ENCODE measurements around the gene HIGD1B. TPM values are rescaled to one million over a fixed set of nuclear protein-coding genes. Genes with fewer than 3 reads are reported as not detected.

HIGD1B gene
- polyA plus RNA-seq, 1 donor from 2014 or later: not detected

DNA sequence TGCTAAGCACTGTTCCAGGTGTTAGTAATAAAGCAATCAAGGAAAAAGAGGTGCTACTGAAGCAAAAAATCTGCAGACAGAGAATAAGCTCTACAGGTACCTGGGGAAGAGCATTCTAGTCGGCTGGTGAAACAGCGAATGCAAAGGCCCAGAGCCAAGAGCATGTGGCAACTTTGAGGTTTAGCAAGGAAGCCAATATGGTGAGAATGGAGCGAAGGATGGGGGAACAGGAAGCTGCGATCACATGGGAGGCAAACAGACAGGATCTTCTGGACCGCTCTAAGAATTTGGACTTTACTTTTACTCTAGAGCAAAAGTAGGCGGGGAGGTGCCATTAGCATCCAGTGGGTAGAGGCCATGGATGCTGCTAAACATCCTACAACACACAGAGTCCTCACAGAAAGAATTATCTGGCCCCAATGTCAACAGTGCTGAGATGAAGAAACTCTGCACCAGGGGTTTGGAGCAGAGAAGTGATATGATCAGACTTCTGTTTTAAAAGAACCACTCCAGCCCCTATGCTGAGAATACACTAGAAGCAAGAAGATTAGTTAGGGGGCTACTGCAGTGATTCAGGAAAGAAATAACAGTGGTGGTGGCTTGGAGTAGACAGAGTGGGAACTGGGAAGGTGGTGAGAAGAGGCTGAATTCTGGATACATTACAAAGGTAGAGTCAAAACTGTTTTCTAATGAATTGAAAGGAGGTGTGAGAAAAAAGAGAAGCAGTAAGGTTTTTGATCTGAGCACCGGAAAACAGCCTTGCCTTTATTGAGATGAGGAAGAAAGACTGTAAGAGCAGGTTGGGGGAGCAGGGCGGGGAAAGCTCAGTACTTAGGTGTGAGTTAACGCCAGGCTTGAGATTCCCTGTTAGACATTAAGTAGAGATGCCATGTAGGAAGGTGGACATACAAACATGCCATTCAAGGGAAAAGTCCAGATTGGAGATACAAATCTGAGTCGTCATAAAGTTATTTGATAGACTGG, 40.6 kb downstream of the HIGD1B start:
- no peaks in the 10 kb centered on the region for H3K79me2 ChIP-seq (replicated peaks; ENCODE audit: insufficient read depth, low read length)
- no peak overlapping the region for H2AFZ ChIP-seq (ENCODE audit: low read depth, low read length)
- H3K4me3 ChIP-seq (ENCODE audit: low read length): no peak overlapping the region
- H3K9me2 ChIP-seq (ENCODE audit: insufficient read depth, low read length): no peaks in the 10 kb centered on the region
- no peak overlapping the region for H3K9ac ChIP-seq (ENCODE audit: low read length)
- H3F3A ChIP-seq (ENCODE audit: insufficient read depth, low read length, poor library complexity, severe bottlenecking): no peaks in the 10 kb centered on the region
- H3K27me3 ChIP-seq (ENCODE audit: insufficient read depth, low read depth, low read length): no peaks in the 10 kb centered on the region
- no peaks in the 10 kb centered on the region for H3K9me3 ChIP-seq (ENCODE audit: low read length)
- no peak overlapping the region for H3K4me2 ChIP-seq (ENCODE audit: low read length)
- no peak overlapping the region for H3K27ac ChIP-seq (ENCODE audit: low read length)
- H4K20me1 ChIP-seq (ENCODE audit: insufficient read depth): no peaks in the 10 kb centered on the region
- peaks cover 5% of the 10 kb centered on the region for H3K36me3 ChIP-seq (ENCODE audit: insufficient read depth, low read length)
- TF ChIP-seq POLR2AphosphoS5 (IDR thresholded peaks at IDR 0.05) (no peak), RAD21 (conservative IDR thresholded peaks at IDR 0.05) (no peak), EP300 (conservative IDR thresholded peaks at IDR 0.05; ENCODE audit: poor library complexity, severe bottlenecking) (no peak), SMC3 (conservative IDR thresholded peaks at IDR 0.05; ENCODE audit: poor library complexity) (no peak), MXI1 (conservative IDR thresholded peaks at IDR 0.05; ENCODE audit: poor library complexity, severe bottlenecking) (no peak), TAF1 (IDR thresholded peaks at IDR 0.05; ENCODE audit: low read depth) (no peak), EZH2 (IDR thresholded peaks at IDR 0.05; ENCODE audit: borderline replicate concordance, insufficient read depth, low read length, poor library complexity, severe bottlenecking) (no peak)
- TF ChIP-seq, protein P1, sequence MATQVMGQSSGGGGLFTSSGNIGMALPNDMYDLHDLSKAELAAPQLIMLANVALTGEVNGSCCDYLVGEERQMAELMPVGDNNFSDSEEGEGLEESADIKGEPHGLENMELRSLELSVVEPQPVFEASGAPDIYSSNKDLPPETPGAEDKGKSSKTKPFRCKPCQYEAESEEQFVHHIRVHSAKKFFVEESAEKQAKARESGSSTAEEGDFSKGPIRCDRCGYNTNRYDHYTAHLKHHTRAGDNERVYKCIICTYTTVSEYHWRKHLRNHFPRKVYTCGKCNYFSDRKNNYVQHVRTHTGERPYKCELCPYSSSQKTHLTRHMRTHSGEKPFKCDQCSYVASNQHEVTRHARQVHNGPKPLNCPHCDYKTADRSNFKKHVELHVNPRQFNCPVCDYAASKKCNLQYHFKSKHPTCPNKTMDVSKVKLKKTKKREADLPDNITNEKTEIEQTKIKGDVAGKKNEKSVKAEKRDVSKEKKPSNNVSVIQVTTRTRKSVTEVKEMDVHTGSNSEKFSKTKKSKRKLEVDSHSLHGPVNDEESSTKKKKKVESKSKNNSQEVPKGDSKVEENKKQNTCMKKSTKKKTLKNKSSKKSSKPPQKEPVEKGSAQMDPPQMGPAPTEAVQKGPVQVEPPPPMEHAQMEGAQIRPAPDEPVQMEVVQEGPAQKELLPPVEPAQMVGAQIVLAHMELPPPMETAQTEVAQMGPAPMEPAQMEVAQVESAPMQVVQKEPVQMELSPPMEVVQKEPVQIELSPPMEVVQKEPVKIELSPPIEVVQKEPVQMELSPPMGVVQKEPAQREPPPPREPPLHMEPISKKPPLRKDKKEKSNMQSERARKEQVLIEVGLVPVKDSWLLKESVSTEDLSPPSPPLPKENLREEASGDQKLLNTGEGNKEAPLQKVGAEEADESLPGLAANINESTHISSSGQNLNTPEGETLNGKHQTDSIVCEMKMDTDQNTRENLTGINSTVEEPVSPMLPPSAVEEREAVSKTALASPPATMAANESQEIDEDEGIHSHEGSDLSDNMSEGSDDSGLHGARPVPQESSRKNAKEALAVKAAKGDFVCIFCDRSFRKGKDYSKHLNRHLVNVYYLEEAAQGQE (IDR thresholded peaks at IDR 0.05; ENCODE audit: borderline replicate concordance): no peak
- TF ChIP-seq, protein P2, sequence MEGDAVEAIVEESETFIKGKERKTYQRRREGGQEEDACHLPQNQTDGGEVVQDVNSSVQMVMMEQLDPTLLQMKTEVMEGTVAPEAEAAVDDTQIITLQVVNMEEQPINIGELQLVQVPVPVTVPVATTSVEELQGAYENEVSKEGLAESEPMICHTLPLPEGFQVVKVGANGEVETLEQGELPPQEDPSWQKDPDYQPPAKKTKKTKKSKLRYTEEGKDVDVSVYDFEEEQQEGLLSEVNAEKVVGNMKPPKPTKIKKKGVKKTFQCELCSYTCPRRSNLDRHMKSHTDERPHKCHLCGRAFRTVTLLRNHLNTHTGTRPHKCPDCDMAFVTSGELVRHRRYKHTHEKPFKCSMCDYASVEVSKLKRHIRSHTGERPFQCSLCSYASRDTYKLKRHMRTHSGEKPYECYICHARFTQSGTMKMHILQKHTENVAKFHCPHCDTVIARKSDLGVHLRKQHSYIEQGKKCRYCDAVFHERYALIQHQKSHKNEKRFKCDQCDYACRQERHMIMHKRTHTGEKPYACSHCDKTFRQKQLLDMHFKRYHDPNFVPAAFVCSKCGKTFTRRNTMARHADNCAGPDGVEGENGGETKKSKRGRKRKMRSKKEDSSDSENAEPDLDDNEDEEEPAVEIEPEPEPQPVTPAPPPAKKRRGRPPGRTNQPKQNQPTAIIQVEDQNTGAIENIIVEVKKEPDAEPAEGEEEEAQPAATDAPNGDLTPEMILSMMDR (IDR thresholded peaks at IDR 0.05; ENCODE audit: poor library complexity, severe bottlenecking): no peak

DNA sequence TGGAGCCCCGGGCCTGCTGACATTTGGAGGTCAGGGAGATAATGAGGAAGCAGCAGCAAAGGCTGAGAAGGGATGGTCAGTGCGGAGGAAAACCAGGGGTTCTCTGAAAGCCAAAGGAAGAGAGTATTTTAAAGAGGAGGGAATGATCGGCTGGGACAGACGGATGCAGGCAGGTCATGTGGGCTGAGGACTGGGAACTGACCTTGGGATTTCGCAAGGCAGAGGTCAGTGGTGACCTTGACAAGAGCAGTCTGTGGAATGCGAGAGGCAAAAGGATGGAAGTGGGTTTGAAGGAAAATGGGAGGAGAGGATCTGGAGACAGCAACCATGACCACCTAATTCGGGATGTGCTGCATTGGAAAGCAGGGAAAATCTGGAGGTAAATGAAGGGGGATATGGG, 41.3 kb downstream of the HIGD1B start:
- Histone ChIP-seq H3K9me2 (ENCODE audit: insufficient read depth, low read length) (no peaks in the 10 kb centered on the region), H4K20me1 (ENCODE audit: insufficient read depth) (no peaks in the 10 kb centered on the region), H3K27ac (ENCODE audit: low read length) (no peak overlapping the region), H3K36me3 (ENCODE audit: insufficient read depth, low read length) (peaks cover 5% of the 10 kb centered on the region), H3K4me2 (ENCODE audit: low read length) (no peak overlapping the region), H3K4me3 (ENCODE audit: low read length) (no peak overlapping the region), H3K9me3 (ENCODE audit: low read length) (no peaks in the 10 kb centered on the region), H2AFZ (ENCODE audit: low read depth, low read length) (no peak overlapping the region), H3K27me3 (ENCODE audit: insufficient read depth, low read depth, low read length) (no peaks in the 10 kb centered on the region), H3F3A (ENCODE audit: insufficient read depth, low read length, poor library complexity, severe bottlenecking) (no peaks in the 10 kb centered on the region), H3K9ac (ENCODE audit: low read length) (no peak overlapping the region), H3K79me2 (replicated peaks; ENCODE audit: insufficient read depth, low read length) (no peaks in the 10 kb centered on the region)
- TF ChIP-seq TAF1 (IDR thresholded peaks at IDR 0.05; ENCODE audit: low read depth) (no peak), POLR2AphosphoS5 (IDR thresholded peaks at IDR 0.05) (no peak), EZH2 (IDR thresholded peaks at IDR 0.05; ENCODE audit: borderline replicate concordance, insufficient read depth, low read length, poor library complexity, severe bottlenecking) (no peak), RAD21 (conservative IDR thresholded peaks at IDR 0.05) (no peak), SMC3 (conservative IDR thresholded peaks at IDR 0.05; ENCODE audit: poor library complexity) (no peak), MXI1 (conservative IDR thresholded peaks at IDR 0.05; ENCODE audit: poor library complexity, severe bottlenecking) (no peak), EP300 (conservative IDR thresholded peaks at IDR 0.05; ENCODE audit: poor library complexity, severe bottlenecking) (no peak)
- TF ChIP-seq, protein P2 (IDR thresholded peaks at IDR 0.05; ENCODE audit: poor library complexity, severe bottlenecking): no peak
- TF ChIP-seq, protein P1 (IDR thresholded peaks at IDR 0.05; ENCODE audit: borderline replicate concordance): no peak

Data from neural cell (in vitro differentiated cells).